GM12801 (cell line): ENCODE data around the gene ASB1.

Source experiments
- TF ChIP-seq, protein P1 (sequence below): IDR thresholded peaks from one replicate; pipeline ENCODE4 v1.5.1; 2011; ENCODE audit warnings: control low read depth; ENCODE audit not compliant: insufficient read length; ENCODE audit errors: extremely low read depth

The ASB1 gene

DNA sequence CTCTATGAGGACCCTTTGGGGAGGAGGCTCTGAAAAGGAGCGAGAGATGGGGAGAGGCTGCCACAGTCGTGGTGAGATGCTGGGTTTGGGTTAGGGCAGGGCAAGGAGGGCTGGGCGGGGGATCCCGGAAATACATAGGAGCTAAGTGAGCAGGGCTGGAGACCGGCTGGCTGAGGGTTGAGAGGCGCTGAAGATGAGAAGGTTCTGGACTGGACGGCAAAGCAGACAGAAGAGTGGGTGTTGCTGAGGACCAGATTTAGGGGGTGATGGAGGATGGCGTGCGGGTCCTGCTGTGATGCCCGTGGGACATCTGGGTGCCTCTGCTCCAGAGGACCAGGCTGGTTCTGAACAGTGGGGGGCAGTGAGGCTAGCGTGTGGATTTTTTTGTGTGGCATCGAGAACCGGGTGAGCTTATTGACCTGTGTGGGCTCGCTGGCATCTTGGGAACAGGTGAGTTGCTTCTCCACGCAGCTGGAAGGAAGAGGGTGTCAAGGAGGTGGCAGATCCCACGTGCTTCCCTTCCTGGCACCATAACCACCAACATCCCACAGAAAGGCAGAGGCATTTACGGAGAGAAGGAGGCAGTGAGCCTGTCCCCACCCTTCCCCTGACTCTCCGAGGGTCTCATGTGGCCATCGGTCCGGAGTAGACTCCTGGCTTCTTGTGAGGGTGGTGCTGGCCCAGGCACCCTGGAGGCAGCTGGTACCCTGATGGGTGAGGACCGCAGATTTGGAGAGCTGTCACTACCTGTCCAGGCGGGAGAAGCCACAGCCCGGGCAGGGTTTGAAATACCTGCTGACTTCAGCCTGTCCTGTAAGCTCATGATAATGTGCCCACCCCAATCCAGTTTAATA, 70.3 kb downstream of the ASB1 start:
- TF ChIP-seq, protein P1, sequence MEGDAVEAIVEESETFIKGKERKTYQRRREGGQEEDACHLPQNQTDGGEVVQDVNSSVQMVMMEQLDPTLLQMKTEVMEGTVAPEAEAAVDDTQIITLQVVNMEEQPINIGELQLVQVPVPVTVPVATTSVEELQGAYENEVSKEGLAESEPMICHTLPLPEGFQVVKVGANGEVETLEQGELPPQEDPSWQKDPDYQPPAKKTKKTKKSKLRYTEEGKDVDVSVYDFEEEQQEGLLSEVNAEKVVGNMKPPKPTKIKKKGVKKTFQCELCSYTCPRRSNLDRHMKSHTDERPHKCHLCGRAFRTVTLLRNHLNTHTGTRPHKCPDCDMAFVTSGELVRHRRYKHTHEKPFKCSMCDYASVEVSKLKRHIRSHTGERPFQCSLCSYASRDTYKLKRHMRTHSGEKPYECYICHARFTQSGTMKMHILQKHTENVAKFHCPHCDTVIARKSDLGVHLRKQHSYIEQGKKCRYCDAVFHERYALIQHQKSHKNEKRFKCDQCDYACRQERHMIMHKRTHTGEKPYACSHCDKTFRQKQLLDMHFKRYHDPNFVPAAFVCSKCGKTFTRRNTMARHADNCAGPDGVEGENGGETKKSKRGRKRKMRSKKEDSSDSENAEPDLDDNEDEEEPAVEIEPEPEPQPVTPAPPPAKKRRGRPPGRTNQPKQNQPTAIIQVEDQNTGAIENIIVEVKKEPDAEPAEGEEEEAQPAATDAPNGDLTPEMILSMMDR = no peak

DNA sequence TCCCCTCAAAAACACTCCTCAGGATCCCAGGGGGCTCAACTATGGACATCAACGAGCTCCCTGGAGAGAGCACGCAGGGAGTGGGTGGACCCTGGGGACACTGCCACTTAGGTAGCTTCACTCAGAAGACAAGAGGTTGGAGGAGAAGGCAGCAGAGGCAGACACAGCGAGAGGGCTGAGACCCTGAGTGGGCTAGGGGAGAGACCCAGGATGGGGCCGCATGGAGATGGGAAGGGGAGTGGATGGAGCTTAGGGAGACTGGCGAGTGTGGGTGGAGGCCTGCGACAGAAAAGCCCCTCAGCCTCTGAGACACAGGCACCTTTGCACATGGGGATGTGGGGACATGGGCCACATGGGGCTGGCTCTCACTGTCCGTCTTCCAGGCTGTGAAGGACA, 70.9 kb downstream of the ASB1 start:
- TF ChIP-seq, protein P1 = no peak

DNA sequence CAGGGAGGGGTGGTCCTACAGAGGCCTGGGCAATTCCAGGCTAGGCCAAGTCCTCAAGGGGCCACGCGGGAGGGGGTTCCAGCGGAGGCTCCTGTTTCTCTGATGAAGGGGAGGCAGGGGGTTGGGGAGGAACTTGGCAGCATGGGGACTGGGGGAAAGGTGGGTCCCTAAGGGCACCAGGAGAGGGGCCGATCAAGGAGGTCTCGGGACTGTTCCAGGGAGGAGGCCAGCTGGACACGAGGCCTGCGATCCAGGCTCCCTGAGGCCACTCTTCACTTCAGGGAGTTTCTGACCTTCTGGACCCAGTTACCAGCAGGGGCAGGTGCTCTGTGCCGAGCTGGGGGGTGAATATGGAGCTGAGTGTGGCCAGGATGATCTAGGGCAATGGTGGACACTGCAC, 71.5 kb downstream of the ASB1 start:
- TF ChIP-seq, protein P1 = no peak

DNA sequence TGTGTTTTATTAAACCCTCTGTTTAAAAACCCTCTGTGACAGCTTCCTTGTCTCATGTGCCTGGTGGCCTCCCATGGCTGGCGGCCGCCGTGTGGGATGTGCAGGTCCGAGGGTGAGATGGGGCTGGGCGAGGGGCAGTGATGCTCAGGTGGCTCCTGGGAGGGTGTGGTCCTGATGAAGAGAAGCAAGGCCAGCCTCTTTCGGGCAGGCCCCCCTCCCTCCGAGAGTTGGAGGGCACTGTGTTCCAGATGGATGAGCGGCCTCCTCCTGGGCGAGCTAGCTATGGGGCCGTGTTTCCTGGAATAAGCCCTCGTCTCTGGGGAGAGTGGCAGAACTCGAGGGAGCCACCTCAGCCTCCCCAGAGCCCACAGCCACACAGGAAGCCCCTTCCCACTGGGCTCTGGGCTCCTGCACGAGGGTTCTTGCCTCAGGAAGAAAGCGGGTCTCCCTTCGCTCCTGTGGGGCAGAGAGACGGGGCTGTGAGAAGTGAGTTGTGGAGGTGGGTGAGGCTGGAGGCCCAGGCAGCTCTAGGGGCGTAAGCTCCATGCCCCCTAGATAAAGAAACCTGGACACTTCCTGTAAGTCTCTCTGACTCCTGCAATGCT, 72.1 kb downstream of the ASB1 start:
- TF ChIP-seq, protein P1 = no peak

DNA sequence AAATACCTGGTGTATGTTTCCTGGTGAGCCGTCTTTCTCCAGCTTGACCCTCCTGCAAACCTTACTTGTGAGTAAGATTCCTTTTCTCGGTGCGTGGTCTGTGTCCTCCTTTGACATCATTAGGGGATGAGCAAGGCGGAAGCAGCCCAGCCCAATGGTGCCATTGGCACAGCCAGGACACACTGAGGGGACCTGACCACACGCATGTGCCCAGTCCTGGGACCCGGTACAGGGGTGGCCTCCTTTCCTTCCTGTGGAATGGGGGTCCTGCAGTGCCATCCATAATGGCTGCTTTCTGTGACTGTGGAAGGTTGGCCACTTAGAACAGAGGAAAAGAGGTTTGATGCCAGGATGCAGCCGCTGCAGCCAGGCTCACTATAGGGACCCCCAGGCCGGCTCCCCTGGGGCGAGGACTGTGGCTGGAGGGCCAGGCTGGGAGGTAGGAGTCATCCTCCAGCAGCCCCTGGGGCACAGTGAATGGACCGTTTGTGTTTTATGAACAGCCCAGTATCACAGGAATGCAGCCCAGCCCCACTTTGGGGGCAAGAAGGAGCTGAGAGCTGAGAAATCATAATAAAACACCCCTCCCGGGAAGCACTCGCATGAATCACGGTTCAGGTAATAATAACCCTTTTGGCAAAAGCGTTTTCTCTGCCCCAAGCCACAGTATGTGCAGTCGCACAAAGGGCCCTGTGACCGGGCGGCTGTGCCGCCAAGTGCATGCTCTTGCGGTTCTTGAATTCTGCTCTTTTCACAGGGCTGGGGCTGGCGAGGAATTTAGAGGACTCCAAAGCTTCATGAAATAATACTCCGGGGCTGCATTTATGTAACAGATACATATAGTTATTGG, 73.2 kb downstream of the ASB1 start:
- TF ChIP-seq, protein P1 = no peak

DNA sequence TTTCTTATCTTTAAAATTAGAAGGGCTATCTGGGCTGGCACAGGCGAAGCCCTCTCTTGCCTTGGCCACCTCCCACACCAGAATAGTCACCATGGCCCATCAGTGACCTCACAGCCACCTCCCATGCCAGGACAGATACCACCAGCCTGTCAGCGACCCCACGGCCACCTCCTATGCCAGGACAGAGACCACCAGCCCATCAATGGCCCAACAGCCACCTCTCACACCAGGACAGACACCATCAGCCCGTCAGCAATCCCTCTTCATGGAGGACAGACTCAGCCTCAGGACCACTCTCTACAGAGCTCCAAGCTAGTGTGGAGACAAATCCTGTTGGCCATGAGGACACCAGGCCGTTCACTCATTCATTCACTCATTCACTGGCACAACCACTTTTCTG, 74.6 kb downstream of the ASB1 start:
- TF ChIP-seq, protein P1 = no peak
